Liver (tissue), 9 donors: Measurements from ENCODE around the gene MAP6. TPM values are rescaled to one million over a fixed set of nuclear protein-coding genes. Genes with fewer than 3 reads are reported as not detected.
"Not testable (repeated sequence)": the region's sequence is repeated elsewhere in the genome, so short reads cannot be mapped to it uniquely, and the experiment has no call there.

Experiments
- DNase-seq: peaks from one replicate; pipeline ENCODE4 v3.0.0-alpha.2; 2017; ENCODE audit warnings: low spot score
- H3K27ac ChIP-seq, 2 donors: one replicate each; pipeline ENCODE4 v1.7.0; 2013; ENCODE audit warnings: inconsistent platforms in 2 of 2, low read length in 2 of 2, control low read depth in 1 of 2, low read depth in 1 of 2, mild to moderate bottlenecking in 1 of 2
- H3K27me3 ChIP-seq, 4 donors: one replicate each; pipeline versions ENCODE4 v1.6.1 to v1.7.0; 2013; ENCODE audit warnings: low read length in 3 of 4, inconsistent platforms in 1 of 4, mild to moderate bottlenecking in 1 of 4, moderate library complexity in 1 of 4; ENCODE audit not compliant: control insufficient read depth in 4 of 4, insufficient read depth in 4 of 4
- H3K36me3 ChIP-seq, 4 donors: one replicate each; pipeline versions ENCODE4 v1.6.1 to v1.7.0; 2013; ENCODE audit warnings: low read length in 3 of 4, mild to moderate bottlenecking in 3 of 4, low read depth in 1 of 4, moderate library complexity in 1 of 4; ENCODE audit not compliant: control insufficient read depth in 4 of 4, insufficient read depth in 3 of 4
- H3K4me1 ChIP-seq, 4 donors: one replicate each; pipeline versions ENCODE4 v1.6.1 to v1.7.0; 2013; ENCODE audit warnings: low read length in 3 of 4, mild to moderate bottlenecking in 3 of 4, moderate library complexity in 1 of 4; ENCODE audit not compliant: control insufficient read depth in 4 of 4, insufficient read depth in 4 of 4
- H3K4me3 ChIP-seq, 3 donors: one replicate each; pipeline versions ENCODE4 v1.6.1 to v1.7.0; 2013; ENCODE audit warnings: low read length in 3 of 3, control low read depth in 1 of 3, low read depth in 1 of 3, mild to moderate bottlenecking in 1 of 3
- H3K9ac ChIP-seq, 2 donors: one replicate each; pipeline ENCODE4 v1.7.0; 2013; ENCODE audit warnings: low read length in 2 of 2, mild to moderate bottlenecking in 2 of 2, moderate library complexity in 2 of 2, control low read depth in 1 of 2, low read depth in 1 of 2
- H3K9me3 ChIP-seq, 4 donors: one replicate each; pipeline versions ENCODE4 v1.6.1 to v1.7.0; 2013; ENCODE audit warnings: low read length in 3 of 4; ENCODE audit not compliant: control insufficient read depth in 4 of 4
- FOXA2 ChIP-seq: IDR thresholded peaks from 2 replicates; pipeline ENCODE4 v1.6.1; 2016; ENCODE audit warnings: antibody characterized with exemption
- RAD21 ChIP-seq, 2 donors: IDR thresholded peaks; 2 replicates each; pipeline ENCODE4 v1.6.1; 2016; ENCODE audit warnings: antibody characterized with exemption in 2 of 2, mild to moderate bottlenecking in 2 of 2
- RXRA ChIP-seq, 2 donors: IDR thresholded peaks; 2 replicates each; pipeline ENCODE4 v1.6.1; 2017 to 2018; ENCODE audit warnings: antibody characterized with exemption in 2 of 2, mild to moderate bottlenecking in 1 of 2
- TAF1 ChIP-seq: conservative IDR thresholded peaks from 2 replicates; pipeline ENCODE4 v1.6.1; 2016; ENCODE audit warnings: antibody characterized with exemption, mild to moderate bottlenecking
- YY1 ChIP-seq: IDR thresholded peaks from 2 replicates; pipeline ENCODE4 v1.6.1; 2016; ENCODE audit warnings: antibody characterized with exemption, mild to moderate bottlenecking
- WGBS: extraction: QIAGEN DNeasy Blood & Tissue Kit; methylation state at CpG from one replicate; pipeline ENCODE4 v1.1.7; 2013; 5-methylcytosine and 5-hydroxymethylcytosine counted together
- polyA plus RNA-seq, 2 donors: library from polyadenylated mRNA; stranded (reverse) in 1 of 2; unstranded in 1 of 2; fragments of 200-250 nt in 1 of 2; fragments of >200 nt in 1 of 2; fragmentation: Nextera tagmentation in 1 of 2; extraction: Ambion mirVana in 1 of 2; gene quantifications; one replicate each; pipeline versions ENCODE4 v1.2.1 to v1.2.3, GENCODE V29; 2013 to 2015
- total RNA-seq, 2 donors: library from RNA; depleted of rRNA; stranded (reverse); fragments of >200 nt; gene quantifications; one replicate each; pipeline ENCODE4 v1.2.3, GENCODE V29; 2014
- TF ChIP-seq, protein P1 (sequence below): IDR thresholded peaks from 2 replicates; pipeline ENCODE4 v1.6.1; 2016; ENCODE audit warnings: antibody characterized with exemption, mild to moderate bottlenecking
- donor health status: healthy.
- donor health status: healthy.
- donor health status: healthy.
- donor health status: healthy.
- donor health status: healthy.

MAP6 gene
- total and polyA plus RNA-seq, 4 donors, result 0.22 to 0.36 (median 0.24) TPM

DNA sequence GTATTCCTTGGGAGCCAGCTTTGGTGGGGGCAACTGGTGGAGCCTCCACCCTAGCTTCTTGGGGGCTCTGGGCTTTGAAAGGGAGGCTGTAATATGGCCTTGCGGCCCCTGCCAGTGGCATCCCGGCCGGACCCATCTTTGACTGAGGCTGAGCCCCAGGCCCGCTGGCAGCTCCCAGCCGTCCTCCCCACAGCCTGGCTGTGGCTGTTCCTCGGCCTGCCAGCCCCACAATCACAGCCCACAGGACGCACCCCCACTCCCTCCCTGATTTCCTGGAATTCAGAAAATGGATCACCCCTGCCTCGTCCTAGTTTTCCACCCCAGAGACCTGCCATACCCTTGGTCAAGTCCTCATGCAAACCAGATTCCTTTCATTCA, 83.6 kb downstream of the MAP6 start:
- DNase-seq, result no peak
- Histone ChIP-seq H3K4me1 (peaks cover 0 to 14% (median 7%) of the 10 kb centered on the region in 4 donors), H3K9ac (no peak overlapping the region), H3K36me3 (no peaks in the 10 kb centered on the region), H3K9me3 (no peaks in the 10 kb centered on the region), H3K27ac (no peak overlapping the region), H3K4me3 (no peak overlapping the region), H3K27me3 (no peaks in the 10 kb centered on the region)
- TF ChIP-seq, protein P1, sequence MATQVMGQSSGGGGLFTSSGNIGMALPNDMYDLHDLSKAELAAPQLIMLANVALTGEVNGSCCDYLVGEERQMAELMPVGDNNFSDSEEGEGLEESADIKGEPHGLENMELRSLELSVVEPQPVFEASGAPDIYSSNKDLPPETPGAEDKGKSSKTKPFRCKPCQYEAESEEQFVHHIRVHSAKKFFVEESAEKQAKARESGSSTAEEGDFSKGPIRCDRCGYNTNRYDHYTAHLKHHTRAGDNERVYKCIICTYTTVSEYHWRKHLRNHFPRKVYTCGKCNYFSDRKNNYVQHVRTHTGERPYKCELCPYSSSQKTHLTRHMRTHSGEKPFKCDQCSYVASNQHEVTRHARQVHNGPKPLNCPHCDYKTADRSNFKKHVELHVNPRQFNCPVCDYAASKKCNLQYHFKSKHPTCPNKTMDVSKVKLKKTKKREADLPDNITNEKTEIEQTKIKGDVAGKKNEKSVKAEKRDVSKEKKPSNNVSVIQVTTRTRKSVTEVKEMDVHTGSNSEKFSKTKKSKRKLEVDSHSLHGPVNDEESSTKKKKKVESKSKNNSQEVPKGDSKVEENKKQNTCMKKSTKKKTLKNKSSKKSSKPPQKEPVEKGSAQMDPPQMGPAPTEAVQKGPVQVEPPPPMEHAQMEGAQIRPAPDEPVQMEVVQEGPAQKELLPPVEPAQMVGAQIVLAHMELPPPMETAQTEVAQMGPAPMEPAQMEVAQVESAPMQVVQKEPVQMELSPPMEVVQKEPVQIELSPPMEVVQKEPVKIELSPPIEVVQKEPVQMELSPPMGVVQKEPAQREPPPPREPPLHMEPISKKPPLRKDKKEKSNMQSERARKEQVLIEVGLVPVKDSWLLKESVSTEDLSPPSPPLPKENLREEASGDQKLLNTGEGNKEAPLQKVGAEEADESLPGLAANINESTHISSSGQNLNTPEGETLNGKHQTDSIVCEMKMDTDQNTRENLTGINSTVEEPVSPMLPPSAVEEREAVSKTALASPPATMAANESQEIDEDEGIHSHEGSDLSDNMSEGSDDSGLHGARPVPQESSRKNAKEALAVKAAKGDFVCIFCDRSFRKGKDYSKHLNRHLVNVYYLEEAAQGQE, result no peak
- 89% methylated on average over 8 of the region's 8 CpGs for WGBS

GRCh38 chr11:75584659-75585292, 84.1 kb downstream of the MAP6 start:
- not testable (repeated sequence) for H3K9ac ChIP-seq, H3K9me3 ChIP-seq, H3K36me3 ChIP-seq, DNase-seq, H3K27ac ChIP-seq, H3K4me3 ChIP-seq, H3K27me3 ChIP-seq
- H3K4me1 ChIP-seq, result peaks cover 0 to 14% (median 7%) of the 10 kb centered on the region in 4 donors
- WGBS, result 89% methylated on average over 12 of the region's 12 CpGs

GRCh38 chr11:75583718-75584658, 84.8 kb downstream of the MAP6 start:
- 49% methylated on average over 42 of the region's 42 CpGs for WGBS
- peak overlapping the region; percentile 80 to 85 for H3K27ac ChIP-seq
- H3K9ac ChIP-seq, result peak overlapping the region; percentile 50 to 56
- peaks cover 0 to 14% (median 7%) of the 10 kb centered on the region in 4 donors for H3K4me1 ChIP-seq
- peak; percentile 74 for DNase-seq
- H3K36me3 ChIP-seq, result no peaks in the 10 kb centered on the region
- H3K27me3 ChIP-seq, result no peaks in the 10 kb centered on the region
- no peaks in the 10 kb centered on the region for H3K9me3 ChIP-seq
- TF ChIP-seq RAD21 (IDR thresholded peaks at IDR 0.05) (no peak), YY1 (no peak), TAF1 (no peak), FOXA2 (no peak), RXRA (IDR thresholded peaks at IDR 0.05) (no peak)
- peak overlapping the region in 2 of 3 donors; percentile 53 to 62 for H3K4me3 ChIP-seq
